OCI-LY1 (cell line): ENCODE measurements around the gene RPH3AL.
"Not testable (repeated sequence)": the region's sequence is repeated elsewhere in the genome, so short reads cannot be mapped to it uniquely, and the experiment has no call there.

Experiments
- H2AFZ ChIP-seq: fragments of 200-600 bp; sonication (generic), shearing (Covaris generic); 2 replicates; pipeline ENCODE4 v1.6.0; 2014; ENCODE audit warnings: antibody characterized with exemption, mild to moderate bottlenecking, low read length
- H3F3A ChIP-seq: fragments of 200-600 bp; sonication (generic), shearing (Covaris generic); 2 replicates; pipeline ENCODE4 v1.6.0; 2014; ENCODE audit warnings: mild to moderate bottlenecking, antibody characterized with exemption, low read length, moderate library complexity; ENCODE audit not compliant: insufficient read depth
- H3K27ac ChIP-seq: fragments of 200-600 bp; sonication (generic); 2 replicates; pipeline ENCODE4 v1.5.1; 2014; ENCODE audit warnings: low read length, mixed run types, mild to moderate bottlenecking, low read depth; ENCODE audit not compliant: poor library complexity, severe bottlenecking
- H3K27me3 ChIP-seq: fragments of 200-600 bp; sonication (generic); 2 replicates; pipeline ENCODE4 v1.6.0; 2014; ENCODE audit warnings: antibody characterized with exemption, mild to moderate bottlenecking, low read length, moderate library complexity; ENCODE audit not compliant: insufficient read depth
- H3K36me3 ChIP-seq: fragments of 200-600 bp; sonication (generic); 2 replicates; pipeline ENCODE4 v1.6.1; 2014; ENCODE audit warnings: mild to moderate bottlenecking, antibody characterized with exemption, low read length, moderate library complexity, mixed read lengths; ENCODE audit not compliant: insufficient read depth
- H3K4me1 ChIP-seq: fragments of 200-600 bp; sonication (generic); 2 replicates; pipeline ENCODE4 v1.5.1; 2014; ENCODE audit warnings: mild to moderate bottlenecking, low read length, moderate library complexity; ENCODE audit not compliant: insufficient read depth, severe bottlenecking
- H3K4me2 ChIP-seq: fragments of 200-600 bp; sonication (generic), shearing (Covaris generic); 2 replicates; pipeline ENCODE4 v1.6.1; 2014; ENCODE audit warnings: low read length
- H3K4me3 ChIP-seq: fragments of 200-600 bp; sonication (generic); 2 replicates; pipeline ENCODE4 v1.5.1; 2014; ENCODE audit warnings: low read length, low read depth, mild to moderate bottlenecking, mixed read lengths; ENCODE audit not compliant: poor library complexity, severe bottlenecking
- H3K79me2 ChIP-seq: fragments of 200-600 bp; shearing (Covaris generic); 2 replicates; pipeline ENCODE4 v1.6.1; 2016; ENCODE audit warnings: mixed run types, low read length, mixed read lengths; ENCODE audit not compliant: insufficient read depth
- H3K9ac ChIP-seq: fragments of 200-600 bp; sonication (generic), shearing (Covaris generic); 2 replicates; pipeline ENCODE4 v1.6.1; 2014; ENCODE audit warnings: mild to moderate bottlenecking, low read length, mixed read lengths
- H3K9me2 ChIP-seq: fragments of 200-600 bp; sonication (generic), shearing (Covaris generic); 2 replicates; pipeline ENCODE4 v1.6.1; 2014; ENCODE audit warnings: low read depth, mild to moderate bottlenecking, low read length, mixed read lengths
- H3K9me3 ChIP-seq: fragments of 200-600 bp; shearing (Covaris generic); 2 replicates; pipeline ENCODE4 v1.6.1; 2014; ENCODE audit warnings: low read length, mixed read lengths
- H4K20me1 ChIP-seq: fragments of 200-600 bp; sonication (generic), shearing (Covaris generic); 2 replicates; pipeline ENCODE4 v1.6.0; 2016; ENCODE audit warnings: mild to moderate bottlenecking, low read length; ENCODE audit not compliant: insufficient read depth
- CTCF ChIP-seq: fragments of 200-600 bp; sonication (generic), shearing (Covaris generic); IDR thresholded peaks from 2 replicates; pipeline ENCODE4 v1.5.1; 2017; ENCODE audit warnings: mild to moderate bottlenecking, antibody characterized with exemption, low read length, moderate library complexity, mixed read lengths
- EZH2 ChIP-seq: fragments of 200-600 bp; sonication (generic), shearing (Covaris generic); IDR thresholded peaks from 2 replicates; pipeline ENCODE4 v1.8.0; 2017; ENCODE audit warnings: borderline replicate concordance, mixed run types, mild to moderate bottlenecking, antibody characterized with exemption, low read length, moderate library complexity, mixed read lengths

RPH3AL gene

DNA sequence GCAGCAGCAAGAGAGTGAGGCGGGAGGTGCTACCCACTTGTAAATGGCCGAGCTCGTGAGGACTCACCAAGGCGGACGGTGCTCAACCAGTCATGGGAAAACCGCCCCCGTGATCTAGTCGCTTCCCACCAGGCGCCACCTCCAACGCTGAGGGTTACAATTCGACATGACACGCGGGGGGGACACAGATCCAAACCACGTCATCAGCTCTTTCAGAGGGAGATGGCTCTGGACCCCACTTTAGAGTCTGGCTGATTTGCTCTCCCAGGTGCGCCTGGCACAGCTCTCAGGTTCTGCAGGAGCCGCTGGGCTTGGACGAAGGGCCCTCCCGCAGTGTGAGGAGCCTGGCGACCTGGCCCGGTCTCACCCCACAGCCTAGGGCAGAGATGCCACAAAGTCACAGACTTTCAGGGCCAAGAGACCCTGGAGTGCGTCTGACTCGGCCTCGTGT, 150.1 kb downstream of the RPH3AL start:
- H3K27ac ChIP-seq: no peak overlapping the region
- no peak overlapping the region for H3K9ac ChIP-seq
- H3K27me3 ChIP-seq: peaks cover 5% of the 10 kb centered on the region; the same call in 1 of the 2 replicates
- no peaks in the 10 kb centered on the region for H3K79me2 ChIP-seq
- H3K9me3 ChIP-seq: no peaks in the 10 kb centered on the region
- TF ChIP-seq CTCF: no peak
- TF ChIP-seq EZH2: no peak
- H3K4me2 ChIP-seq: no peak overlapping the region
- H3K36me3 ChIP-seq: no peaks in the 10 kb centered on the region; the same call in 1 of the 2 replicates
- no peaks in the 10 kb centered on the region for H4K20me1 ChIP-seq
- no peak overlapping the region for H2AFZ ChIP-seq
- no peaks in the 10 kb centered on the region for H3K9me2 ChIP-seq
- no peaks in the 10 kb centered on the region for H3K4me1 ChIP-seq
- H3F3A ChIP-seq: no peaks in the 10 kb centered on the region
- no peak overlapping the region for H3K4me3 ChIP-seq

- H3K4me2 ChIP-seq, H4K20me1 ChIP-seq, H2AFZ ChIP-seq, H3K27ac ChIP-seq, H3K9me3 ChIP-seq, H3K27me3 ChIP-seq, H3K36me3 ChIP-seq, H3K79me2 ChIP-seq, H3K9ac ChIP-seq, H3K9me2 ChIP-seq, H3F3A ChIP-seq, H3K4me3 ChIP-seq, H3K4me1 ChIP-seq: not testable (repeated sequence)
Measured at GRCh38 chr17:201736-202135, 150.9 kb downstream of the RPH3AL start.

DNA sequence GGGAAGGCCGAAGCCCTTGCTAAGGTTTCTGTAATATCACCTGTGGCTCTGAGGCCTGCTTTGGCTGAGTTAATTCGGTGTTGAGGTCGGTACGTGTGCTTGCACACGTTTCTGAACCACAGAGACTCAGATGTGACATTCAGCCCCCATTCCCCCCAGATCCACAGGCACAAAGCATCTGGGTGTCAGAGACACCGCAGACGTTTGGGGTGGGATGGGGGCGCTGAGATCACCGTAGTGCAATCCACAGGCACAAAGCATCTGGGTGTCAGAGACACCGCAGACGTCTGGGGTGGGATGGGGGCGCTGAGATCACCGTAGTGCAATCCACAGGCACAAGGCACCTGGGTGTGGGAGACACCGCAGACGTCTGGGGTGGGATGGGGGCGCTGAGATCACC, 151.3 kb downstream of the RPH3AL start:
- H3K4me1 ChIP-seq, H3K79me2 ChIP-seq, H3K9ac ChIP-seq, H2AFZ ChIP-seq, H4K20me1 ChIP-seq, H3K27ac ChIP-seq, H3K4me3 ChIP-seq, H3K9me2 ChIP-seq, H3F3A ChIP-seq, H3K9me3 ChIP-seq, H3K36me3 ChIP-seq, H3K4me2 ChIP-seq, H3K27me3 ChIP-seq: not testable (repeated sequence)

- Histone ChIP-seq H3K27ac (no peak overlapping the region), H3K9me2 (no peaks in the 10 kb centered on the region), H3K9me3 (no peaks in the 10 kb centered on the region), H3K36me3 (no peaks in the 10 kb centered on the region), H3K27me3 (peaks cover 8% of the 10 kb centered on the region; the same call in 1 of the 2 replicates), H2AFZ (no peak overlapping the region), H3K4me2 (no peak overlapping the region), H4K20me1 (no peaks in the 10 kb centered on the region), H3K4me3 (no peak overlapping the region), H3K4me1 (no peaks in the 10 kb centered on the region), H3F3A (no peaks in the 10 kb centered on the region), H3K9ac (no peak overlapping the region), H3K79me2 (no peaks in the 10 kb centered on the region)
- no peak for TF ChIP-seq CTCF
- TF ChIP-seq EZH2: no peak
Measured at GRCh38 chr17:200586-200985, 152.0 kb downstream of the RPH3AL start.
